ENCODE data around the gene F2RL3.

Gene F2RL3

DNA sequence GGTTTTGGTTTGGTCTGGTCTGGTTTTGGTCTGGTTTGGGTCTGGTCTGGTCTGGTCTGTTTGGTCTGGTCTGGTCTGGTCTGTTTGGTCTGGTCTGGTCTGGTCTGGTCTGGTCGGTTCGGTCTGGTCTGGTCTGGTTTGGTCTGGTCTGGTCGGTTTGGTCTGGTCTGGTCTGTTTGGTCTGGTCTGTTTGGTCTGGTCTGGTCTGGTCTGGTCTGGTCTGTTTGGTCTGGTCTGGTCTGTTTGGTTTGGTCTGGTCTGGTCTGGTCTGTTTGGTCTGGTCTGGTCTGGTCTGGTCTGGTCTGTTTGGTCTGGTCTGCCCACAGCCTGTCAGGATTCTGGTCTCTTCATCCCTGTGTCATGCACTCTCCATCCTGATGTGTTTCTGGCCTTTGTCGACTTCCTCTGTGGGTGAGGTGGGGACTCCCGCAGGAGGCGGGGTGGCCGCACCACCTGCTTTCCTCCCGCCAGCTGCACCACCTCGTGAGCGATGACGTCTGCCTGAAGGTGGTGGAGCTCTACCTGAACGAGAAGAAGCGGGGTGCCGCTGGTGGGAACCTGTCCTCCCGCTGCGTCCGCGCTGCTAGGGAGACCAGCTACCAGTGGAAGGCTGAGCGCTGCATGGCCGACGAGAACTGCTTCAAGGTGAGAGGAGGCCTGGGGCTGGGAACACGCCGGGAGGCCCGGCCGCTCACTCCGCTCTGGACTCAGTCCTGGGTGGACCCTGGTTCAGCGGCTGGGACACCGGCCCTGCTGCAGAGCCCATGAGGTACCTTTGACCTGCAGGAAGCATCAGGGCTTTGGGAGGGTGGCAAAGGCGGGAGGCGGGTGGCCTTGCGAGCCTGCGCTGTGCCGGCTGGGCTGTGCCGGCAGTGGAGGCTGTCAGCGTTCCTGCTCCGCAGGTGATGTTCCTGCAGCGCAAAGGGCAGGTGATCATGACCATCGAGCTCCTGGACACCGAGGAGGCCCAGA is 12.9 kb upstream of the F2RL3 start:
- DNase-seq: no peak

GRCh38 chr19:16876904-16877361 is 11.9 kb upstream of the F2RL3 start:
- no peak for DNase-seq

- no peak for DNase-seq
Observed at GRCh38 chr19:16877581-16877980, 11.2 kb upstream of the F2RL3 start.

DNA sequence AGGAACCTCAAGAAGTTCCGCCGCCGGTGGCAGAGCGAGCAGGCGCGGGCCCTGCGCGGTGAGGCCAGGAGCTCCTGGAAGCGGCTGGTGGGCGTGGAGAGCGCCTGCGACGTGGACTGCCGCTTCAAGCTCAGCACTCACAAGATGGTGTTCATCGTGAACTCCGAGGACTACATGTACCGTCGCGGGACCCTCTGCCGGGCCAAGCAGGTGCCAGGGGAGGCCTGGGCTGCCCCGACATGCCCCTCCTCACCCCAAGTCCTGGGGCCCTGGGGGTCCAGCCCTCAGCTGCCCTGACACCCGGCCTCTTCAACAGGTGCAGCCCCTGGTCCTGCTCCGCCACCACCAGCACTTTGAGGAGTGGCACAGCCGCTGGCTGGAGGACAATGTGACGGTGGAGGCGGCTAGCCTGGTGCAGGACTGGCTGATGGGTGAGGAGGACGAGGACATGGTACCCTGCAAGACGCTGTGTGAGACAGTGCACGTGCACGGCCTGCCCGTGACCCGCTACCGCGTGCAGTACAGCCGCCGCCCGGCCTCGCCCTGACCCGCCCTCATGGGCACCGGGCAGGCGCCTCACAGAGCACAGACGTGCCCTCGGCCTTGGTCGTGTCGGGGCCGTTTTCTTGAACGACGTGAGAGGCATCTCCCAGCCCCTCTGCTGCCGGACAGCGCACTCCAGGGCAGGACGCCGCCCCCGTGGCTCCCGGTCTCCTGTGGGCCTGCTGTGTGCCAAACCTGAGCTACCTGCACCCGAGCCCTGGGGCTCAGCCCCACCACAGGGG is 10.4 kb upstream of the F2RL3 start:
- no peak for DNase-seq

DNA sequence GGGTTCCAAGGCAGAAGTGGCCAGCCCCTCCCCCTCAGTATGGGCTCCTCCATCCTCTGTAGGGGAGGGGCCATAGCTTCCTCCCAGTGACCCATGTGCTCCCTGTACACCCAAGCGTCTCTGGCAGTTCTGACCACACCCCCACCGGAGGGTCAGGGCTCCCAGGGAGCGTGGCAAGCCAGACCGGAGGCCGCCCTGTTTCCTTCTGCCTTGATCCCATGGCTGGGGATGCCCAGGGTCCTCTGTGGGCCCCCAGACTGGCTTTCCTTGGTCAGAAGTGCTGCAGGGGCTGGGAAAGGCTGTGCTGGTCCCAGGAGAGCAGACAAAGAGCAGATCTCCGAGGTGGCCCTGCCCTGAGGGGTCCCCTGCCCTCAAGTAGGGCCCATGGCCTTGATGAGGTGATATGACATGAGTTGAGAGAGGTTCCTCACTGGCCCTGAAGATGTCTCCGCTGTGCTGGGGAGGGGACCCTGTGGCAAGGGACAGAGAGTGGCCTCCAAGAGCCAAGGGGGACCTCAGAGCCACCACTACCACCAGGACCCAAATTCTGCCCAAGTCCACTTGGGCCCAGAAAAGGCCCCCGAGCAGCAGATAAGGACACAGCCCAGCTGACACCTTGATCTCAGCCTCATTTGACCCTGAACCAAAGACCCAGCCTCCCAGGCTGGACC is 7.8 kb upstream of the F2RL3 start:
- DNase-seq: no peak

DNA sequence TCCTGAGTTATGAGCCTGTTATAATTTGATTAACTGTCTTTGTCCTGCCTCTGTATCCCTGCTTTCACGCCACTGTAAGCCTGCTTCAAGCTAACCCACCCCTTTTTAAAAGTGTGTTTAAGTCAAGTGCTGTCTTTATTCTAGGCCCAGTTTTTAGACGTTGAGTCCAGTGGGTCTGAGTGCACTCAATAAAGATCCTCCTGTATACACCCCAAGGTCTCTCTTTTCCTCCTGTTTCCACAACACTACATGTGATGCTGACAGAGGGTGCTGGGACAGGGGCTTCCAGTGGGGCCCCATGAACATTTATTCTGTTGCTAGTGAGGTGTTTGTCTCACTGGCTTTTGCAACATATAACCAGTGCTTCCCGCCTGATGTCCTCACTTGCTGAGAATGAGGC is 6.7 kb upstream of the F2RL3 start:
- DNase-seq: no peak

DNA sequence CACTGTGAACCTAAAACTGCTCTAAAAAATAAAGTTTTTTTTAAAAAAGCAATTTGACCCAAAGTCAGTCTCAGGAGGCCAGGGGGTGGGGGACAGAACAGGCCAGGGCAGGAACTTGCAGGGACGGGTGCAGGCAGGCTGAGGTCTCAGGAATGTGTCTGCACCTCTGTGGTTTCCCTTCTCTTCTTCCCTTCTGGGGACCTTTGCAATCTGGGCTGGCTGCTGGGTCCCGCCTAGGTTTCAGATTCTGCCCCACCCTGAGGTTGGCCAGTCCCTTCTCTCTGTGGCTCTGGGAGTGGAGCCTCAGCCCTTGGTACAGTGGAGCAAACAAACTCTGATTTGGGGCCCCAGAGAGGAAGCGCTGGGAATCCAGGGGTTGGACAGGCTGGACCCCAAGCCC is 5.3 kb upstream of the F2RL3 start:
- no peak for DNase-seq

DNA sequence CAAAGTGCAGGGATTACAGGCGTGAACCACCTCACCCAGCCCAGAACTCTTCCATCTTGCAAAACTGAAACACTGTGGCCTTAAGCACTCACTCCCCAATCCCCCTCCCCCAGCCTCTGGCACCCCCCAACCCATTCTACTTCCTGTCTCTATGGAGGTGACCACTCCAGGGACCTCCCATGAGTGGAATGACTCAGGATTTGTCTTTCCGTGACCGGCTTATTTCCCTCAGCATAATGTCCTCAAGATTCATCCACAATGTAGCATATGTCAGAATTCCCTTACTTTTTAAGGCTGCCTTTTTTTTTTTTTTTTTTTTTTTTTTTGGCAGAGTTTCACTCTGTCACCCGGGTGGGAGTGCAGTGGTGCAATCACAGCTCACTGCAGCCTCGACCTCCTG is 3.6 kb upstream of the F2RL3 start:
- DNase-seq: no peak

DNA sequence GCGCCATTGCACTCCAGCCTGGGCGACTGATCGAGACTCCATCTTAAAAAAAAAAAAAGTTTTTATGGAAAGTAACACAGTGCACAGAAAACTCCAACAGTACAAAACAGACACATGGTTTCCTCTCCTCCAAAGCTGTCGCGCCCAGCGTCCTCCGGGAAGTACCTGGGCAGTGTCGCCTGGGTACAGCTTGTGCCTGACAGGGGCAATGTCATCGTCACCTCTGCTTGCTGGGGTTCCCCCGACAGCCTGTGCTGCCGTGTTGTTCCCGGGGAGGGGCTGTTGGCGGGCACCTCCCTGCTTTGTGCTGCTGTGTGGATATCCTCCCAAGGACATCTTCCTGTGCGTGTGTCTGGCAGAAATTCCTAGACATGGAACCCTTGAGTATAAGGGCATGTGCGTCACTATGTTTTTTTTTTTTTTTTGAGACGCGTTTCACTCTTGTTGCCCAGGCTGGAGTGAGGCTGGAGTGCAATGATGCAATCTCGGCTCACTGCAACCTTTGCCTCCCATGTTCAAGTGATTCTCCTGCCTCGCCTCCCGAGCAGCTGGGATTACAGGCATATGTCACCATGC is 2.4 kb upstream of the F2RL3 start:
- DNase-seq: no peak

DNA sequence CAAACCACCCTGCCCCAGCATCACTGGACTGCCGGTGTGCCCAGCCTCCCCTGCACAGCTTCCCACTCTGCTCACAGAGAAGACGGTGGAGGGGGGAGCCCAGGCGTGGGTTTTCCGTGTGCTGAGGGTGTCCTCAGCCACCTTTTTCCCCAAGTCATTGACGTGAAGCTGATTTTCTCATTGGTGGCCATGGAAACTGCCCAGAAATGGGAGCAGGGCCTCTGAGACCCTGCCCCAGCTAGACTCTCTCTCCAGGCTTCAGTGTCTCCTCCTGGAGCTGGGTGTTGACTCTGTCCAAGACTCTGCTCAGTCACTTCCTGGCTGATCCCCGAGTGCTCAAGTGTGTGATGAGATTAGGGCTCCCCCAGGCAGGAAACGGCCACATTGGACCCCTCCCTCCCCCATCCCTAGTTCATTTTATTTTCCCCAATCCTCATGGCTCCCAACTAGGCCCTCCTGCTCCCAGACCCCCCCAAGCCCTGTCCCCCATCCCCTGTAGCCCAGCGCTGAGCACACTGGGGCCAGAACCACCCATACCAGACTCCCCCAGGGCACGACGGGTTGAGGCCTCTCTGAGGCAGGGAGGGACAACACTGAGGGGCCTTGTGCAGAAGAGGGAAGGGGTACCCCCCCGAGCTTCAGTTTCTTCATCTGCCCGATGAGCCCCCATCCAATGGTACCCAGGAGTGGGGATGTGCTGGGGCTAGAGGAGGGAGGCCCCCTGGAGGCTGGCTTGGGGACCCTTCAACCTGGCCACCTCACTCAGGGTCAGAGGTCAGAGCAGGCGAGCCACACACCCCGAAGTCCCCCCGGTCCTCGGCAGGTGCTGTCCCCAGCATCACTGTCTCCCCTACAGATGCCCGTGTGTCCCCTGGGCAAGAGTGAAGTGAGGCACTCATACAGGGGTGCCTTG is 1.2 kb upstream of the F2RL3 start:
- DNase-seq: no peak

GRCh38 chr19:16889366-16889882 is 625 bp downstream of the F2RL3 start:
- DNase-seq: peak; percentile 27

GRCh38 chr19:16889883-16890460 is 1.2 kb downstream of the F2RL3 start:
- no peak for DNase-seq

- DNase-seq: no peak
Observed at GRCh38 chr19:16890461-16891184, 1.8 kb downstream of the F2RL3 start.

GRCh38 chr19:16891696-16892382 is 3.0 kb downstream of the F2RL3 start:
- no peak for DNase-seq

- DNase-seq: no peak
Observed at GRCh38 chr19:16892436-16892835, 3.6 kb downstream of the F2RL3 start.

GRCh38 chr19:16892868-16893685 is 4.3 kb downstream of the F2RL3 start:
- DNase-seq: no peak

- DNase-seq: no peak
Observed at GRCh38 chr19:16893686-16893989, 4.8 kb downstream of the F2RL3 start.

DNA sequence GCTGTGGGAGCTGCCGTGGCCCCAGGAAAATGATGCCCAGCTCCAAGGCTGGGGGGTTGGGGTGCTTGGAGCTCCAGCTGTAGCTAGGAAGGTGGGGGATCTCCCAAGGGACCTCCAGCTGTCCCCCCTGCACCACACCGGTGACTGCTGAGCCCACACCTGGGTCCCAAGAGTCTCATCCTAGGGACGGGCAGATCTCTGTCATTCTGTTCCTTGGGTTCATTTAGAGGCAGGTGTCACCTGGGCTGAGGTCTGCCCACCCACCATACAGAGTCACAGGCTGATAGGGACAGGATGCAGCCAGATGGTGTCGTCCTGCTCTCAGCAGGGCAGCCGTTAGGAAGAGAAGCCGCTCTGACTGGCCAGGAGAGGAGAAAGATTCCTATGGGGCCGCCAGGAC is 5.3 kb downstream of the F2RL3 start:
- no peak for DNase-seq

GRCh38 chr19:16895467-16896145 is 6.8 kb downstream of the F2RL3 start:
- DNase-seq: no peak
